IMR-90 (cell line): ENCODE results near the gene GLRA3.

ENCODE experiments used
- CTCF ChIP-seq: conservative IDR thresholded peaks from 2 replicates; pipeline ENCODE4 v1.5.1; 2012; ENCODE audit warnings: mild to moderate bottlenecking, low read depth, low read length, improper control_type of control experiment
- ELK1 ChIP-seq: fragments of 150-350 bp; IDR thresholded peaks from 2 replicates; pipeline ENCODE4 v1.6.1; 2016; ENCODE audit warnings: low read depth, mild to moderate bottlenecking, low read length, moderate library complexity, borderline replicate concordance
- USF2 ChIP-seq: fragments of 150-350 bp; IDR thresholded peaks from 2 replicates; pipeline ENCODE4 v1.6.1; 2017; ENCODE audit warnings: mild to moderate bottlenecking, antibody characterized with exemption, low read length, low read depth

GRCh38 chr4:174657472-174657871 lies 171.6 kb downstream of the GLRA3 start:
- TF ChIP-seq CTCF = no peak
- TF ChIP-seq USF2 = no peak
- TF ChIP-seq ELK1 = no peak
